LHCN-M2 (cell line): ENCODE data around the gene KSR2. TPM values are rescaled to one million over a fixed set of nuclear protein-coding genes. Genes with fewer than 3 reads are reported as not detected.
"Not testable (repeated sequence)": the region's sequence is repeated elsewhere in the genome, so short reads cannot be mapped to it uniquely, and the experiment has no call there.

Experiments
- DNase-seq: peaks from one replicate; pipeline ENCODE4 v3.0.0-alpha.2; 2012; ENCODE audit warnings: low read depth
- polyA plus RNA-seq: library from polyadenylated mRNA; unstranded; fragments of >200 nt; gene quantifications from one replicate; pipeline ENCODE4 v1.2.1, GENCODE V29; 2012; ENCODE audit warnings: missing spikeins
- total RNA-seq: library from RNA; depleted of rRNA; stranded (reverse); fragments of >200 nt; gene quantifications from 2 replicates; pipeline ENCODE4 v1.2.3, GENCODE V29; 2014; rRNA removed

KSR2 gene
- under 0.01 TPM in 1 of 2 replicates, not detected in the other for total RNA-seq
- polyA plus RNA-seq: 0.01 TPM

DNA sequence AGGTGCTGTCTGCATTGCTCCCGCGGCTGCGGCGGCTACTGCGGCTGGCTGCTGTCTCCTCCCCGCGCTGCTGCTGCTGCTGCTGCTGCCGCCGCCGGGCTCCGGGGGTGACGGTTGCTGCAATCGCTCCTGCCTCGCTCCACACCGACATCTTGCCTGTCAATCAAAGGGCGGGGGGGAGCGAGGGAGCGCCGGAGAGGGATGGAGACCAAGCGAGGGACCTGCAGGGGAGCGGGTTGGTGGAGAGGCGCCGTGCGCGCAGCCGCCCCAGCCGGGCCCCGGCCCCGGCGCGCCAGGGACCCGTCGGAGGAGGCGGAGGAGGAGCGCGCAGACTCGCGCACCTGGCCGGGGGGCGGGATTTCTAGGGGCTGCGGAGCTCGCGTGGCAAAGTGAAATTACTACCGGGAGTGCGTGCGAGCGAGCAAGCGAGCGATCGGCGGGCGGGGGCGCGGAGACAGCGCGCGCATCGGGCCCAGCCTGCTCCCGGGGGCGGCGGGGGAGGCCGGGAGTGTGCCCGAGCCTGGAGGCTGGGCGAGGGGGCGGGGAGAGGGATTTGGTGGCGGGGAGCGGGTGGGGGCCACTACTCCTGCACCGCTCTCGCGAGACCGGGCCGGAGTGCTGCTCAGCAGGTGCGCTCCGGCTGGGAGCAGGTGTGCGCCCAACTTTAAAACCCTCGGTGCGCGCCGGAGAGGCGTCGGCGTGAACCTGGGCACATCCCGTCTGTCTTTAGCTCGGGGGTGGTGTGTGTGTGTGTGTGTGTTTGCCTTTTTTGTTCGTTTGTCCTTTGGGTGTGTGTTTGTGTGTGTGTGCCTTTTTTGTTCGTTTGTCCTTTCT, at the start of gene KSR2:
Gene KSR2 (minus strand): TSS at position 165 of the 834 bp plus-strand sequence. CDS start 735 bp downstream, outside the sequence.
- no peak for DNase-seq

DNA sequence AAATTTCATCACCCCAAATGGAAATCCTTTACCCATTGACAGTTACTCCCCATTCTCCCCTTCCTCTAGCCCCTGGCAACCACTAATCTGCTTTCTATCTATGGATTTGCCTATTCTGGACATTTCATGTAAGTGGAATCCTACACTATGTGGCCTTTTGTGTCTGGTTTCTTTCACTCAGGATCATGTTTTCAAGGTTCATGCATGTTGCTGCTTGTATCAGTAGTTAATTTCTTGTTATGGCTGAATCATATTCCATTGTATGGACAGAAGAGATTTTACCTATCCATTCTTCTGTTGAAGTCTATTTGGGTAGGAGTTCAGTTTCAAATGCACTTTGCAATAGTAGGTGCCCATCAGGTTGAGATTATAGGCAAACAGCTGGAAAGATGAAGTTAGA, 49.1 kb upstream of the KSR2 start:
- no peak for DNase-seq

DNA sequence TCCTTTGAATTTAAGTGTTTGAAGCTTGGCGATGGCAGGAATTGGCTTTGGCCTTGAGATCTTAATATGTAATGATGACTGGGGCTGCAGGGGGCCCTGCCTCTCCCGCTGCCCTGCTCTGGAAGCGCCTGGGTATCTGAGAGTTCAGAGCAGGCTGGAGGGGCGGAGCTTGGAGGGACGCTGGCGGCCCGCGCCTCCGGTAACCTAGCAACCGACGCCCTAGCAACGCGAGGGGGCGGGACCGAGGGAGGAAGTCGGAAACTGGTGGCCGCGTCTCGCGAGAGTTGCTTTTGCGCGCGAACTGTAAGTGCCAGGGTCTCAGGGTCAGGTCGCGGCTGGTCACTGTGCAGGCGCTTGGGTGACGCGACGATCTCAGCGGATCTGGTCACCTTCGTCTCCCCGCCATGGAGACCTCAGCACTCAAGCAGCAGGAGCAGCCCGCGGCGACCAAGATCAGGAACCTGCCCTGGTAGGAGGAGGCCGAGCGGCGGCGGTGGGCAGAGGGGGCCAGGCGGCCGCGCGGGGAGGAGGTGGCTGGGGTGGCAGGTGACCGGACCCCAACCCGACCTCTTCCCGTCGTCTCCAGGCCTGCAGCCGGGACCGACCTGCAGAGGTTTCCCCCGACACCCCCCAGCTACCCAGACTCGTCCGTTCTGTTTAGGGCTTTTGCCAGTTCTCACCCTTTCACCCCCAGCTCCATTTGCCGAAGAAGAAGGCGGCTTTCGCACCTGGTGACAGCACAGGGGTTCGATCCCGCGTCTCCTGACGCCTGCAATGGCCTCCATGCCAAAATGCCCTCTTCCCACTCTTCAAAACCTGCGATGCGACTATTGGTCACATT, 47.9 kb upstream of the KSR2 start, which contains the start of gene RFC5:
Gene RFC5 (plus strand): TSS at position 280 of the 841 bp plus-strand sequence. CDS start 125 bp downstream, at position 405.
- DNase-seq: peak; percentile 95

DNA sequence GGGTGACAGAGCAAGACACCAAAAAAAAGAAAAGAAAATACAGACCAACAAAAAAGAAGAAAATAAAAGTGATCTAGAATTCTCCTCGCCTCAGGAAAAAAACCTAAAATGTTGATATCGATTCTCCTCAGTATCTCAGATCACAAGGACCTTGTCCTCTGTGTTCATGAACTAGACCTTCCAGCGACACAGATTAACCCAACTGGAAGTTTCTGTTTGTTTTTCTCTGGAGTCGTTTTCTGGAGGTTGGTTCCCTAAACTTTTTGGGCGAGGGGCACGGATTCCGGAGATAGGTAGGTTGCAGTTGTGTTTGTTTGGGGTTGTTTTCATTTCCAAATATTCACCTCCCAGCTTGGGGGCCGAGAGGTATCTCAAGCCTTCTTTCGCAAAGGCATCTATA, 47.2 kb upstream of the KSR2 start:
- DNase-seq: no peak

DNA sequence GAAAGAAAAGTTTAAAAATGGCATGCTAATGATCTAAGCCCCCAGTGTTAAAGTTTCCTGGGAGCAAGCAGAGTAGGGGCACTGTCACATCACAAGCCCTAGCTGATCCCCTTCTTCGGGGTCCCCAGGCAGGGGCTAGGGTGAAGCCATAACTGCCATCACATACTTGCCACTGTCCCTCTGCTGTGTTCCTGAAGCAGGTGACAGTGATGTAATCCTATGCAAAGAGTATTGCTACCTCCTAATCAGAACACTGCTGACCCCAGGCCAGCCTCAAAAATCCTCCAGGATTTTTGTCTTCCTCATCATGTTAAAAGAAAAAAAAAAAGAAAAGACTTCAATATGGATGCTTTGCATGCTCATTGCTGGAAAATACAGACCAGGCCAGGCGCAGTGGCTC, 46.5 kb upstream of the KSR2 start:
- no peak for DNase-seq

DNA sequence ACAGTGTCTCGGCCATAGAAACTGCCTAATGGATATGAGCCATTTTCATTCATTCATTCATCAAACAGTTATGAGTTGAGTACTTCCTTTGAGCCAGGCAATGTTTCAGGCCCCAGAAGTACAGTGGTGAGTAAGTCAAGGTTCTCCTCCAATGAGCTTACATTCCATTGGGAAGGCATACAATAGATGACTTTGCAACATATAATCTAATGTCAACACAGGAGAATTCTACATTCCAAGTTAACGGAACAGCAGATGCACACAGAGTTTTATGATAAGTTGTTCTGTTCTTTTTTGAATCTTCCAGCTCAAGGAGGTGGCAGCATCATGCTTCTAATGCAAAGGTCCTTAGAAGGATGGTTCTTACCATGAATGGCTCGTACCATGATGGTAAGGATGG, 44.5 kb upstream of the KSR2 start:
- DNase-seq: no peak

DNA sequence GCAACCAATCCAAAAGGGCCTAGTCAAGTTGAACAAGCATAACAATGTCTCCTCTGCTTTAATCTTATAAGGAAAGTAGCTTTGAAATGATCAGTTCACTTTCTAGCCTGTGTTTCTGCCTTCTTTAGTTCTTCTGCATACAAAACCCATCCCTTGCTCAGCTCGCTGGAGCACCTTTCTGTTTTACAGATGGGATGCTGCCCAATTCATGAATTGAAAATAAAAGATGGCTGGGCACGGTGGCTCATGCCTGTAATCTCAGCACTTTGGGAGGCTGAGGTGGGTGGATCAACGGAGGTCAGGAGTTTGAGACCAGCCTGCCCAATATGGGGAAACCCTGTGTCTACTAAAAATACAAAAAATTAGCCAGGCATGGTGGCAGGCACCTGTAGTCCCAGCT, 43.2 kb upstream of the KSR2 start:
- DNase-seq: no peak

DNA sequence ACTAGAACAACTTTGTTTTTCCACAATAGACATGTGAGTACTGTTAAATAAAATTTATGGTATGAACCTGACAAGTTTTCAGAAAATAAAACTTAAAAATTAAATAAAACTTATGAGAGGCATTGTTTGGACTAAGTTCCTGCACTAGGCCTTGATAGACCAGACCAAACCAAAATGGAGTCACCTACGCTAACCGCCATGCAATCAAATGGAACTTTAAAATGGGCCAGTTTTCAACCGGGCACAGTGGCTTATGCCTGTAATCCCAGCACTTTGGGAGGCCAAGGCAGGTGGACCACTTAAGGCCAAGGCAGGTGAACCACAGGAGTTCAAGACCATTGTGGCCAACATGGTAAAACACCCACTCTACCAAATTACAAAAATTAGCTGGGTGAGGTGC, 42.6 kb upstream of the KSR2 start:
- DNase-seq: no peak

DNA sequence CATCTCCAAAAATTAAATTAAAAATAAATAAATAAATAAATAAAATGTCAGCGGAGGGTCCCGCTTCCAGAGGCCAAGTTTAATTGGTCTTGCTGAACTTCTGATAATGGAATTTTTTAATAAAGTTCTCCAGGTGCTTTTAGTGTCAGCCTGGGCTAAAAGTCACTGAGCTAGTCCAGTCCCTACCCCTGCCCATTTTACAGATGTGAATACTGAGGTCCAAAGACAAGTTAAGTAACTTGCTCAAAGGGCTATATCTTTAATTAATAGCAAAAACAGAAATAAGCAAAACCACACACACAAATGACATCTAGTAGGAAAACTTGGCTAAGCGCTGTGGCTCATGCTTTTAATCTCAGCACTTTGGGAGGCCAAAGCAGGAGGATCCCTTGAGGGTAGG, 42.1 kb upstream of the KSR2 start:
- DNase-seq: no peak

DNA sequence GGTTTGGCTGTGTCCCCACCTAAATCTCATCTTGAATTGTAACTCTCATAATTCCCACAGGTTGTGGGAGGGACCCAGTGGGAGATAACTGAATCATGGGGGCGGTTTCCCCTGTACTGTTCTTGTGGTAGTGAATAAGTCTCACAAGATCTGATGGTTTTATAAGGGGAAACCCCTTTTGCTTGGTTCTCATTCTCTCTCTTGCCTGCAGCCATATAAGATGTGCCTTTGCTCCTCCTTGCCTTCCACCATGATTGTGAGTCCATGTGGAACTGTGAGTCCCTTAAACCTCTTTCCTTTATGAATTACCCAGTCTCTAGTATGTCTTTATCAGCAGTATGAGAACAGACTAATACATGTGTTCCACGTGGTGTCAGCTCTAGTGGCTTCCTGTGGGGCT, 31.0 kb upstream of the KSR2 start:
- not testable (repeated sequence) for DNase-seq

DNA sequence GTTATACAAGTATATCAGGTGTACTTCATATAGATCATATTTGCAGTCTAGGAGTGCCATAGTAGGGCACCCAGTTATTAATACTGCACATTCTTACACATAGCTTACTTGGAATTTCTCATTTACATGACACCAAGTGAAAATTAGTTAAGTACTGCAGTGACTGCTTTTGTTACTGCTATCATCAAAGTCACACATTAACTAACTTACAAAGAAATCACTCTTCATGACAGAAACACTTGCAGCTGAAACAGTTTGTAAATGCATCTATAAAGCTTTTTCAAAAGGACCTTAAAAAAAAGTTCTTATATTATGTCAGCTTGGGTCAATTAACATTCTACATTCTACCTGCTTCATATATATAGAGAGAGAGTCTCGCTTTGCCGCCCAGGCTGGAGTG, 29.9 kb upstream of the KSR2 start:
- DNase-seq: no peak

DNA sequence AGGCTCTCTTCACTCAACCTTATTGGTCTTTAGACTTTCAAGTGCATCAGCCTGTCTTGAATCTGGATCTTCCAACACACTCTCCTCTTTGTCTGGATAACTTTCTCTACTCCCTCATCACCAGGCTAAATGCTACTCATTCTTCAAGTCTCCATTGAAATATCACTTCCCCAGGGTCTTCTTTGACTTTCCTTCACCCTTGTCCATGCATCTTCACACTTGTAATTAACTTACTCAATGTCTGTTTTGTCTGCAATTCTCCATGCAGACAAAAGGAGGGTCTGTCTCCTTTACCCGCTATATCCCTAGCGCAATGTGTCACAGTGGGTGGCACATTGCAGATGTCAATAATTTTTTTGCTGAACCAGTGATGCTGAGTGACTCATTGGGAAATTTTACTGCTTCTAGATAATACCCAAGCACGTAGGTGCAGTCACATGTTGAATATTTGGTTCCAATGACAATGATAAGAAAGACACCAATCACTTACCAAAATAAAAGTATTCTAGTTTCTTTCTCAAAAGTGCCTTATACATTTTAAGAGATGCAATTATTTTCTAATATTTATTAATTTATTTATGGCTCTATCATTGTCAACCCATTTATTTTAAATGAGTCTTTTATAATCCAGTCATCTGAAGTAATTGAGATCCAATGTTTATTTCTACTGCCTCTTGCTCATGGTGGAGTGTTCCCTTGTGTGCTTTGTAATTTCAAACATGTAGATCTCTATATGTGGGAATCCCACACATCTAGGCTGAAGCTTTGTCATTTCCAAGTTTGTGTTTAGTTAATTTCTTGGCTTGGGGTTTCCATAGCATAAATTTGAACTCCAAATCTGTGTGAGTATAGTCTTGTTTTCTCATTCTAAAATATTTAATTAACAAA, 26.0 kb upstream of the KSR2 start:
- no peak for DNase-seq

DNA sequence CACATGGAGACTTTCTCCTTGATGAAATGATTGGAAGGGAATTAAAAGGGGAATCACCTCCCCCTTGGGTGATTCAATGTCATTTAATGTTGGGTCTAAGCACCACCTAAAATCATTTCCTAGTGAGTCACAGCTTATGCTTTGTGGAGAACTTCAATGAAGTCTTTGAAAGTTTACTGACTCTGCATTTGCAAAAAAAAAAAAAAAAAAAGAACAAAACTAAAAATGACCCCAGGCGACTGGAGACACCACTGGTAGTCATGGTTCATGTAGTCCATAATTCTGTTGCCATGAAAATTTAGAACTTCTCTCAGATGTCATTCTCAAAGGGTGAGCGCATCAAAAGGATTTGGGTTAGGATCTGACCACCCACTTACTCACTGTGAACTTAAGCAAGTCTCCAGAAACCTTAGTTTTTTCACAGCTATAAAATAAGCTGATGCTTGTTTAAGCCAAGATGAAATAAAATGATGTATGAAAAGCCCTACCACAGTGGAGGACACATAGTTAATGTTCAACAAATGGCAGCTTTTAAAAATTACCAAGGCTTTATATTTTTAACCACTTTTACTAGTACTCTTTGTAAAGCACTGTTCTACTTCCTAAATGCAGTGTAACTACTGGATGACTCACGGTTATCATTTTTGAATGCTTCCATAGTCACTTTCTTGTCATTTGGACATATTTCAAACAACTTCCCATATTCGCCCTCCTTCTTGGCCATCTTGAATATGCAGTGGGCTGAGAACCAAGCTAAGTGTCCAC, 18.1 kb upstream of the KSR2 start:
- DNase-seq: peak; percentile 70

DNA sequence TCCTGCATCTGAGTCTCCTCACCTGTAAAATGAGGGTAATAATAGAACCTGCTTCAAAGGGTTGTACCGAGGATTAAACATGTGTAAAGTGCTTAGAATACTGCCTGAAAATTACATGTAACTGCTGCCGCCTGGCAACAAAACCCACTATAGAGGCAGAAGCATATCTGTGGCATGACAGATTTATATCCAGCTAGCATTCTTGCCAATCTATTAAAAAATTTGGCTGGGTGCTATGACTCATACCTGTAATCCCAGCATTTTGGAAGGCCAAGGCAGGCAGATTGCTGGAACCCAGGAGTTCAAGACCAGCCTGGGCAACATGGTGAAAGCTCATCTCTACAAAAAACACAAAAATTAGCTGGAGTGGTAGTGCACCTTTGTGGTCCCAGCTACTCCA, 16.4 kb upstream of the KSR2 start:
- DNase-seq: peak; percentile 19

DNA sequence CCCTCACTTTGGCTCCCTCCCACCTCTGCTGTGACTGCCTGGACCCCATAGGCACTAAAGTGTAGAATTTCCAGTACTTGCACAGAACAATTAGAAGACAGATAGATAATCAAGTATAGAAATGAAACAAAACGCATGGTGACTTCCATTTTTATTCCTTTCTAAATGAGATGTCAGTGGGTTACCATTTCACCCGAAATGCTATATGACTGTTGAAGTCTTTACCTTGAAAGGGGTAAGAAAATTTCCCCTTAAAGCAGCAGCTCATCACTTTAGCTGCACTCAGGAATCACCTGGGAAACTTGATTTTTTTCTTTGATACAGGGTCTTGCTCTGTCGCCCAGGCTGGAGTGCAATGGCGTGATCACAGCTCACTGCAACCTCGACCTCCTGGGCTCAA, 12.5 kb upstream of the KSR2 start:
- DNase-seq: no peak

DNA sequence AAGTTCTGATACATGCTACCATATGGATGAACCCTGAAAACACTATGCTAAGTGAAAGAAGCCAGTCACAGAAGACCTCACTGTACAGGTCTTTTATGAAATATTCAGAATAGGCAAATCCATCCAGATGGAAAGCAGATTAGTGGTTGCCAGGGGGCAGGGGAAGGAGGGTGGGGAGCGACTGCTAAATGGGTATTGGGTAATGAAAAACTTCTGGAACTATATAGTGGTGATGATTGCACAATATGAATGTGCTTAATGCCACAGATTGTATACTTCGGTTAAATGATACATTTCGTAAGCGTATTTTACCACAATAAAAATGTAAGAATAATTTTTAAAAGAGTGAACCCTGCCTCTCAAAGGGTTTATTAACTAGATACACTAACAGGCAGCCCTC, 11.8 kb upstream of the KSR2 start:
- DNase-seq: no peak

DNA sequence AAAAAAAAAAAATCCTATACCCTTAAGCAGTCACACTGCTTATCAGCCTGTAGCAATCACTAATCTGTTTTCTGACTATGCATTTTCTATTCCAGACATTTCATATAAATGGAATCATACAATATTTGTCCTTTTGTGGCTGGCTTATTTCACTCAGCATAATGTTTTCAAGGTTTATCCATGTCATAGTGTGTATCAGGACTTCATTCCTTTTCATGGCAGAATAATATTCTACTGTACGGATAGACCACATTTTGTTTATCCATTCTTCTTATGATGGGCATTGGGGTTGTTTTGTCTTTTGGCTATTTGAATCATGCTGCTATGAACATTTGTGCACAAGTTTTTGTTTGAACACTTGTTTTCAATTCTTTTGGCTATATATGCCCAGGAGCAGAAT, 8.6 kb upstream of the KSR2 start:
- no peak for DNase-seq

DNA sequence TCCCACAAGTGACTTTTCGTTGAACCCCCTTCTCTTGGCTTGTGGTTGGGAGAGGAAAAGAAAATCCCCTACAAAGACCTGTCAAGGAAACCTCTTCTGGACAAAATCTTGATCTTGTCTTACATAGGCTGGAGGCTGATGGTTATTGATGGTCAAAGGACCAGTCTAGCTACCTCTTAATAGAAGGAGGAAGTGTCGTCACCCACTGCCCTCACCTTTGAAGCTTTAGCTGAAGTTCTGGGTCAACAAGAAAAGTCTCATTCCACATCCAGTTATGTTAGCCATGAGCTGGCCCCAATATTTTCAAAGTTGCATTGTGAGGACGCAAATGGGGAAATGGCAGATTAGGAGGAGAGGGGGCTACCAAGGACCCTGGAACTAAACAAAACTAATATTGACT, 6.2 kb upstream of the KSR2 start:
- DNase-seq: no peak

DNA sequence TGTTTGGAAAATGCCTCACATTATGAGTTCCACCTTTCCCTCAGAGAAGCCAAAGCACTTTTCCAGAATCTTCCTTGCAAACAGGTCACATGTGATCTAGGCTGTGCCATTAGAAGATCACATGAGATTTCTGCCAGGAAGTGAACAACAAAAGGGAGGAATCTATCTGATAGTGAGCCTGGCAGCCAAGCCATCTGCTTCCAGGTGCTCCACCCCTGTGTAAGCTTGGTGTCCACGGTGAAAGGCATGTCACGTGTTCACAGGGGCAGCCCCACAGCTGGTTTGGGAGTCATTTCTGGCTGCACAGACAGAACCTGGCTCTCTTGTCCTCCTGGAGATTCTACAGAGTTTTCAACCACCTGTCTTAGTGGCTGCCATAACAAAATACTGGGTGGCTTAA, 3.5 kb upstream of the KSR2 start:
- DNase-seq: no peak

DNA sequence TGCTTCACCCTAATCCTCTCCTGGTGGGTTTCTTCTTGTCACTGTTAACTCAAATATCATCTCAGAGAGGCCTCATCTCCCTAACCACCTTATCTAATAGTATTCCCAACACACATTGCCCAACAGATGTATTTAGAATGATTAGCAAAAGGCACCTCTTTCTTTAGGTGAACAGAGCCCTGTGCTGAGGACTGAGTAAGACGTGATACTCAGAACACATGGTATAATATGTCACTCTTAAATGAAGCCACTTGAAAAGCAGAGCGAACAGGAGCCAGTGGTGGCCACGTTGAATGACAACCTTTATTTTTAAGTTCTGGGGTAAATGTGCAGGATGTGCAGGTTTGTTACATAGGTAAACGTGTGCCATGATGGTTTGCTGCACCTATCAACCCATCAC, 1.5 kb upstream of the KSR2 start:
- no peak for DNase-seq
